SKM-1 treated with dmso at 0.1 percent for 144 hours (cell line): ENCODE data around the gene GARNL3.

Experiments used
- DNase-seq: peaks from one replicate; lab custom pipeline; 2025; ENCODE audit not compliant: unreplicated experiment; lab: John Stamatoyannopoulos, UW

Gene GARNL3

GRCh38 chr9:127382541-127382940 is 118.0 kb downstream of the GARNL3 start:
- DNase-seq: no peak

- DNase-seq: no peak
Observed at GRCh38 chr9:127384016-127384730, 119.6 kb downstream of the GARNL3 start.

- no peak for DNase-seq
Observed at GRCh38 chr9:127384901-127385300, 120.3 kb downstream of the GARNL3 start.

GRCh38 chr9:127386249-127386648 is 121.7 kb downstream of the GARNL3 start:
- DNase-seq: no peak

GRCh38 chr9:127386981-127387380 is 122.4 kb downstream of the GARNL3 start:
- no peak for DNase-seq

- DNase-seq: peak; percentile 48
Observed at GRCh38 chr9:127388037-127388855, 123.7 kb downstream of the GARNL3 start.

- no peak for DNase-seq
Observed at GRCh38 chr9:127388856-127389238, 124.3 kb downstream of the GARNL3 start.

- no peak for DNase-seq
Observed at GRCh38 chr9:127389381-127390247, 125.0 kb downstream of the GARNL3 start.

- no peak for DNase-seq
Observed at GRCh38 chr9:127390248-127390545, 125.6 kb downstream of the GARNL3 start.

- no peak for DNase-seq
Observed at GRCh38 chr9:127390563-127390962, 126.0 kb downstream of the GARNL3 start.

GRCh38 chr9:127392166-127392565 is 127.6 kb downstream of the GARNL3 start:
- no peak for DNase-seq

GRCh38 chr9:127392976-127393375 is 128.4 kb downstream of the GARNL3 start:
- no peak for DNase-seq

GRCh38 chr9:127393645-127394044 is 129.1 kb downstream of the GARNL3 start:
- DNase-seq: no peak

GRCh38 chr9:127395497-127396252 is 131.1 kb downstream of the GARNL3 start:
- no peak for DNase-seq

GRCh38 chr9:127396253-127396807 is 131.8 kb downstream of the GARNL3 start:
- no peak for DNase-seq

- no peak for DNase-seq
Observed at GRCh38 chr9:127396808-127397645, 132.5 kb downstream of the GARNL3 start, which contains the start of gene SLC2A8. Gene SLC2A8, plus strand, starts transcription at chr9:127397169. Its CDS starts 62 bp downstream, at chr9:127397231.

GRCh38 chr9:127397646-127398274 is 133.2 kb downstream of the GARNL3 start:
- DNase-seq: no peak

- no peak for DNase-seq
Observed at GRCh38 chr9:127398275-127398647, 133.7 kb downstream of the GARNL3 start.

- no peak for DNase-seq
Observed at GRCh38 chr9:127398715-127399400, 134.3 kb downstream of the GARNL3 start.
